HL-60 (cell line): Measurements from ENCODE around the gene ZNF200.

Experiments used
- POLR2AphosphoS5 ChIP-seq: IDR thresholded peaks from 2 replicates; pipeline ENCODE4 v1.6.1; 2012; ENCODE audit warnings: low read depth
- TF ChIP-seq, protein P1 (sequence below): IDR thresholded peaks from 2 replicates; pipeline ENCODE4 v1.6.1; 2012; ENCODE audit warnings: low read depth; ENCODE audit not compliant: insufficient replicate concordance
- TF ChIP-seq, protein P2 (sequence below): IDR thresholded peaks from one replicate; pipeline ENCODE4 v1.5.1; 2011; ENCODE audit warnings: low read length, control low read depth, inconsistent platforms; ENCODE audit not compliant: insufficient read depth

DNA sequence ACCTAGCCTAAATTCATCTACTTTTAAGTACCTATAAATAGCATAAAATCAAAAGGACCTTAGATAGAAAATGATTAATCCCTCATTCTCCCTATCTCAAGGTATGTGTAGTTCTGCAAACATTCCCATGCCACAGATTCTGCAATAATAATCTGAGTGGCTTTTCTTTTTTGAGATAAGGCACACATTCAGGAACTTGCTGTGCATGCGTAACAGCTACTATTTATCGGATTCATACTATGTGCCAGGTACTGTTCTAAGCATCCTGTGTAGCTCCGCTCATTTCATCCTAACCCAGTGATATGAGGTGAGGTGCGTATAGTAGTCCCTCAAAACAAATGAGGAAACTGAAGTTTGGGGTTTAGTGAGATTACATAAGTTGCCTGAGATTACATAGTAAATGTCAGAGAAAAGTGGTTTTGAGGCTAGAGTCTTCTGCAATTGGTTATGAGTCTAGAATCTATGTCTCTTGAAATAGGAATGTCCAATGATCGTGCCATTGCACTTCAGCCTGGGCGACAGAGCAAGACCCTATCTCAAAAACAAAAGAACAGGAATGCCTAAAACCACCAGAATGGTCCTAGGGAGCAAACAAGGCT is 46.4 kb upstream of the ZNF200 start:
- no peak for TF ChIP-seq POLR2AphosphoS5
- TF ChIP-seq, protein P1, sequence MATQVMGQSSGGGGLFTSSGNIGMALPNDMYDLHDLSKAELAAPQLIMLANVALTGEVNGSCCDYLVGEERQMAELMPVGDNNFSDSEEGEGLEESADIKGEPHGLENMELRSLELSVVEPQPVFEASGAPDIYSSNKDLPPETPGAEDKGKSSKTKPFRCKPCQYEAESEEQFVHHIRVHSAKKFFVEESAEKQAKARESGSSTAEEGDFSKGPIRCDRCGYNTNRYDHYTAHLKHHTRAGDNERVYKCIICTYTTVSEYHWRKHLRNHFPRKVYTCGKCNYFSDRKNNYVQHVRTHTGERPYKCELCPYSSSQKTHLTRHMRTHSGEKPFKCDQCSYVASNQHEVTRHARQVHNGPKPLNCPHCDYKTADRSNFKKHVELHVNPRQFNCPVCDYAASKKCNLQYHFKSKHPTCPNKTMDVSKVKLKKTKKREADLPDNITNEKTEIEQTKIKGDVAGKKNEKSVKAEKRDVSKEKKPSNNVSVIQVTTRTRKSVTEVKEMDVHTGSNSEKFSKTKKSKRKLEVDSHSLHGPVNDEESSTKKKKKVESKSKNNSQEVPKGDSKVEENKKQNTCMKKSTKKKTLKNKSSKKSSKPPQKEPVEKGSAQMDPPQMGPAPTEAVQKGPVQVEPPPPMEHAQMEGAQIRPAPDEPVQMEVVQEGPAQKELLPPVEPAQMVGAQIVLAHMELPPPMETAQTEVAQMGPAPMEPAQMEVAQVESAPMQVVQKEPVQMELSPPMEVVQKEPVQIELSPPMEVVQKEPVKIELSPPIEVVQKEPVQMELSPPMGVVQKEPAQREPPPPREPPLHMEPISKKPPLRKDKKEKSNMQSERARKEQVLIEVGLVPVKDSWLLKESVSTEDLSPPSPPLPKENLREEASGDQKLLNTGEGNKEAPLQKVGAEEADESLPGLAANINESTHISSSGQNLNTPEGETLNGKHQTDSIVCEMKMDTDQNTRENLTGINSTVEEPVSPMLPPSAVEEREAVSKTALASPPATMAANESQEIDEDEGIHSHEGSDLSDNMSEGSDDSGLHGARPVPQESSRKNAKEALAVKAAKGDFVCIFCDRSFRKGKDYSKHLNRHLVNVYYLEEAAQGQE: no peak
- TF ChIP-seq, protein P2, sequence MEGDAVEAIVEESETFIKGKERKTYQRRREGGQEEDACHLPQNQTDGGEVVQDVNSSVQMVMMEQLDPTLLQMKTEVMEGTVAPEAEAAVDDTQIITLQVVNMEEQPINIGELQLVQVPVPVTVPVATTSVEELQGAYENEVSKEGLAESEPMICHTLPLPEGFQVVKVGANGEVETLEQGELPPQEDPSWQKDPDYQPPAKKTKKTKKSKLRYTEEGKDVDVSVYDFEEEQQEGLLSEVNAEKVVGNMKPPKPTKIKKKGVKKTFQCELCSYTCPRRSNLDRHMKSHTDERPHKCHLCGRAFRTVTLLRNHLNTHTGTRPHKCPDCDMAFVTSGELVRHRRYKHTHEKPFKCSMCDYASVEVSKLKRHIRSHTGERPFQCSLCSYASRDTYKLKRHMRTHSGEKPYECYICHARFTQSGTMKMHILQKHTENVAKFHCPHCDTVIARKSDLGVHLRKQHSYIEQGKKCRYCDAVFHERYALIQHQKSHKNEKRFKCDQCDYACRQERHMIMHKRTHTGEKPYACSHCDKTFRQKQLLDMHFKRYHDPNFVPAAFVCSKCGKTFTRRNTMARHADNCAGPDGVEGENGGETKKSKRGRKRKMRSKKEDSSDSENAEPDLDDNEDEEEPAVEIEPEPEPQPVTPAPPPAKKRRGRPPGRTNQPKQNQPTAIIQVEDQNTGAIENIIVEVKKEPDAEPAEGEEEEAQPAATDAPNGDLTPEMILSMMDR: no peak
